ENCODE measurements around the gene SH3BGR. TPM values are rescaled to one million over a fixed set of nuclear protein-coding genes. Genes with fewer than 3 reads are reported as not detected.

Gene SH3BGR
- total and polyA plus RNA-seq, 2 of the 8 experiments (the other 6 are each of a cell fraction or from before 2014, with no cell fraction given), result 2.1 to 5.9 TPM

DNA sequence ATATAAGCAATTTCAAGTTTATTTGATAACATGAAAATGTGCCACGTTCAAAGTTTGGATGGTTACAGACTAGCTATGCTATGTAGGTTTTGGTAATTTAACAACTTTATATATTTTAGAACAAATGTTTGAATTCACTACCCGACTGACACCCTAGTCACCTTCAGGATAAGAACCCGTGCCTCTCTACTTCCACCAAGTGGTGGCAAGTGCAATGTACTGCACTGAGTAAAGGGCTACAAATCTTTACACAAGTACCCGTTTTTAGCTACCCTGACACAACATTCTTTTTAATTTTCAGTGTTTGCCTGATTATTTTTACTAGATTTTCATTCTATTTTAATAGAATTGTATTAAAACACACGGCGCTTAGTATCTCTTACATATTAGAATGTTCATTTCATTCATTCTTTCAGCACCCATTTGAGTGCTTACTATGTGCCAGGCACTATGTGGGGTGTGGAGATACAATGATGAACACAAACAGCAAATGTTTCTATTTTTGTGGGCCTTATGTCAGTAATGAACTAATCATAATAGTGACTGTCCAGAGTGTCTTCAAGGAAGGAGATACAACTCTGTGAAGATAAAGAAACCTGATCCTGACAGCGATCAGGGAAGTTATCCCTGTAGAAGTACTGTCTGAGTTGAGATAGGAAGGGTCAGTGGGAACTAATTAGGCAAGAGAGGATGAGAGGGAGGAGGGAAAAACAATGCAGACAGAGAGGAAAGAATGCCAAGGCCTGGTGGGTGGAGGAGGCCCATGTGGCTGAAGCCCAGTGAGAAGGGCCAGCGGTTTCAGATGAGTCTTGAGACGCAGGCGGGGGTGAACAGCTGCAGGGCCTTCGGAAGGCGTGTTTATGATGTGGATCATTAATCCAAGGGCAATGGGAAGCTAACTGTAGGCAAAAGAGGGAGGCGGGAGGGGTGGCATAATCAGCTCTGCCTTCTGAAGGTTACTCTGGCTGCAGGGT, 10.0 kb upstream of the SH3BGR start:
- Histone ChIP-seq H3K9me3 (ENCODE audit: insufficient read depth in 2 of 2, low read depth in 1 of 2, low read length in 1 of 2) (no peaks in the 10 kb centered on the region), H3K4me2 (ENCODE audit: insufficient read depth in 1 of 2, low read depth in 2 of 2, low read length in 2 of 2) (no peak overlapping the region), H2BK5ac (ENCODE audit: low read depth, low read length) (no peak overlapping the region), H3K27me3 (replicated peaks in 1 of 4; ENCODE audit: control insufficient read depth in 3 of 4, extremely low read depth in 1 of 4, insufficient read depth in 3 of 4, low read length in 3 of 4) (no peaks in the 10 kb centered on the region), H3K56ac (replicated peaks; ENCODE audit: insufficient read length, low read depth, low read length) (no peak overlapping the region), H2BK15ac (ENCODE audit: low read length) (no peak overlapping the region), H3K4me3 (ENCODE audit: extremely low read depth in 1 of 4, insufficient read depth in 2 of 4, low read depth in 3 of 4, low read length in 4 of 4) (no peak overlapping the region), H2BK20ac (ENCODE audit: low read length) (no peak overlapping the region), H3K4me1 (replicated peaks in 1 of 4; ENCODE audit: control insufficient read depth in 3 of 4, insufficient read depth in 4 of 4, low read length in 3 of 4) (peaks cover 0 to 7% (median 1%) of the 10 kb centered on the region in 4 experiments; a peak in 4 of 7 replicates), H3K27ac (ENCODE audit: low read depth, low read length) (no peak overlapping the region), H2BK120ac (replicated peaks; ENCODE audit: low read depth, low read length) (no peak overlapping the region), H3K79me2 (ENCODE audit: control insufficient read depth in 1 of 2, insufficient read depth in 2 of 2, low read length in 2 of 2) (no peaks in the 10 kb centered on the region), H4K5ac (ENCODE audit: insufficient read length, low read depth, low read length) (no peak overlapping the region), H4K20me1 (replicated peaks in 1 of 2; ENCODE audit: control insufficient read depth in 1 of 2, insufficient read depth in 2 of 2, low read length in 2 of 2) (no peaks in the 10 kb centered on the region), H3K14ac (ENCODE audit: insufficient read length) (no peak overlapping the region), H2AFZ (ENCODE audit: low read length) (no peak overlapping the region), H3K79me1 (ENCODE audit: low read depth, low read length) (no peaks in the 10 kb centered on the region), H3K4ac (replicated peaks; ENCODE audit: insufficient read length, low read depth, low read length) (no peak overlapping the region), H3K36me3 (ENCODE audit: control insufficient read depth in 2 of 4, insufficient read depth in 4 of 4, low read length in 3 of 4) (no peaks in the 10 kb centered on the region), H3K9ac (replicated peaks in 1 of 4; ENCODE audit: extremely low read depth in 1 of 4, low read depth in 3 of 4, low read length in 3 of 4) (no peak overlapping the region; a peak in 1 of 7 replicates), H3K23ac (ENCODE audit: insufficient read length) (no peak overlapping the region), H2AK5ac (ENCODE audit: low read depth, low read length) (no peak overlapping the region), H3K23me2 (ENCODE audit: low read depth, low read length) (peaks cover 9% of the 10 kb centered on the region), H2BK12ac (ENCODE audit: low read depth, low read length) (no peak overlapping the region), H3K18ac (ENCODE audit: extremely low read depth, low read length) (no peak overlapping the region), H4K91ac (replicated peaks; ENCODE audit: insufficient read length, low read length) (no peak overlapping the region), H4K8ac (ENCODE audit: extremely low read depth, insufficient read depth, low read length) (no peak overlapping the region)
- CTCF ChIA-PET (ENCODE audit: partially characterized antibody), result interaction anchor here (0.6 to 5.6 kb wide), 39 partner anchors 7 to 1728 kb away, joined by 3 to 54 read pairs (median 5); partner anchors contain the start of gene BRWD1
- POLR2A ChIA-PET (ENCODE audit: partially characterized antibody), result interaction anchor here (1.0 to 2.5 kb wide), 4 partner anchors 12 to 130 kb away, joined by 3 to 9 read pairs (median 4); partner anchors contain the start of gene HMGN1
- no peak for TF ChIP-seq NRF1 (IDR thresholded peaks at IDR 0.05; ENCODE audit: low read depth, low read length)
- no peak for TF ChIP-seq PHF8 (conservative IDR thresholded peaks at IDR 0.05; ENCODE audit: low read depth, low read length)
- TF ChIP-seq RAD21 (IDR thresholded peaks at IDR 0.05 in 1 of 2, conservative IDR thresholded peaks at IDR 0.05 in 1 of 2; ENCODE audit: low read depth in 2 of 2, low read length in 2 of 2), result peak; percentile 82 to 89
- TF ChIP-seq, protein P1, sequence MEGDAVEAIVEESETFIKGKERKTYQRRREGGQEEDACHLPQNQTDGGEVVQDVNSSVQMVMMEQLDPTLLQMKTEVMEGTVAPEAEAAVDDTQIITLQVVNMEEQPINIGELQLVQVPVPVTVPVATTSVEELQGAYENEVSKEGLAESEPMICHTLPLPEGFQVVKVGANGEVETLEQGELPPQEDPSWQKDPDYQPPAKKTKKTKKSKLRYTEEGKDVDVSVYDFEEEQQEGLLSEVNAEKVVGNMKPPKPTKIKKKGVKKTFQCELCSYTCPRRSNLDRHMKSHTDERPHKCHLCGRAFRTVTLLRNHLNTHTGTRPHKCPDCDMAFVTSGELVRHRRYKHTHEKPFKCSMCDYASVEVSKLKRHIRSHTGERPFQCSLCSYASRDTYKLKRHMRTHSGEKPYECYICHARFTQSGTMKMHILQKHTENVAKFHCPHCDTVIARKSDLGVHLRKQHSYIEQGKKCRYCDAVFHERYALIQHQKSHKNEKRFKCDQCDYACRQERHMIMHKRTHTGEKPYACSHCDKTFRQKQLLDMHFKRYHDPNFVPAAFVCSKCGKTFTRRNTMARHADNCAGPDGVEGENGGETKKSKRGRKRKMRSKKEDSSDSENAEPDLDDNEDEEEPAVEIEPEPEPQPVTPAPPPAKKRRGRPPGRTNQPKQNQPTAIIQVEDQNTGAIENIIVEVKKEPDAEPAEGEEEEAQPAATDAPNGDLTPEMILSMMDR (IDR thresholded peaks at IDR 0.05; ENCODE audit: control extremely low read depth in 1 of 3, insufficient read depth in 1 of 3, low read depth in 1 of 3, low read length in 3 of 3), result peak; percentile 35 to 80 (median 78)
- TF ChIP-seq SIX5 (IDR thresholded peaks at IDR 0.05; ENCODE audit: low read depth, low read length), result no peak
- no peak for TF ChIP-seq JUND (IDR thresholded peaks at IDR 0.05; ENCODE audit: low read length)
- TF ChIP-seq YY1 (IDR thresholded peaks at IDR 0.05; ENCODE audit: low read depth, low read length), result no peak
- TF ChIP-seq SAP30 (IDR thresholded peaks at IDR 0.05; ENCODE audit: insufficient read depth, insufficient replicate concordance, low read length), result no peak
- WGBS, 2 experiments (ENCODE audit: extremely low coverage in 1 of 2, insufficient coverage in 1 of 2, insufficient read length in 1 of 2, insufficient replicate concordance in 2 of 2, low coverage in 1 of 2, low lambda C conversion rate in 2 of 2, missing lambda C conversion rate in 1 of 2), result 63% methylated on average over 13 of the region's 13 CpGs; no CpG with 5 or more reads in 1 of the 2 experiments
- FAIRE-seq (peak; percentile 72), DNase-seq (ENCODE audit: low read depth in 1 of 2, low spot score in 2 of 2) (no peak)
